AML-193 (cell line): ENCODE measurements around the gene PLXND1.
"Not testable (repeated sequence)": the region's sequence is repeated elsewhere in the genome, so short reads cannot be mapped to it uniquely, and the experiment has no call there.

Experiments
- DNase-seq, 2 experiments: peaks; one replicate each; lab custom pipeline; 2025; lab: John Stamatoyannopoulos, UW

The PLXND1 gene, protein sequence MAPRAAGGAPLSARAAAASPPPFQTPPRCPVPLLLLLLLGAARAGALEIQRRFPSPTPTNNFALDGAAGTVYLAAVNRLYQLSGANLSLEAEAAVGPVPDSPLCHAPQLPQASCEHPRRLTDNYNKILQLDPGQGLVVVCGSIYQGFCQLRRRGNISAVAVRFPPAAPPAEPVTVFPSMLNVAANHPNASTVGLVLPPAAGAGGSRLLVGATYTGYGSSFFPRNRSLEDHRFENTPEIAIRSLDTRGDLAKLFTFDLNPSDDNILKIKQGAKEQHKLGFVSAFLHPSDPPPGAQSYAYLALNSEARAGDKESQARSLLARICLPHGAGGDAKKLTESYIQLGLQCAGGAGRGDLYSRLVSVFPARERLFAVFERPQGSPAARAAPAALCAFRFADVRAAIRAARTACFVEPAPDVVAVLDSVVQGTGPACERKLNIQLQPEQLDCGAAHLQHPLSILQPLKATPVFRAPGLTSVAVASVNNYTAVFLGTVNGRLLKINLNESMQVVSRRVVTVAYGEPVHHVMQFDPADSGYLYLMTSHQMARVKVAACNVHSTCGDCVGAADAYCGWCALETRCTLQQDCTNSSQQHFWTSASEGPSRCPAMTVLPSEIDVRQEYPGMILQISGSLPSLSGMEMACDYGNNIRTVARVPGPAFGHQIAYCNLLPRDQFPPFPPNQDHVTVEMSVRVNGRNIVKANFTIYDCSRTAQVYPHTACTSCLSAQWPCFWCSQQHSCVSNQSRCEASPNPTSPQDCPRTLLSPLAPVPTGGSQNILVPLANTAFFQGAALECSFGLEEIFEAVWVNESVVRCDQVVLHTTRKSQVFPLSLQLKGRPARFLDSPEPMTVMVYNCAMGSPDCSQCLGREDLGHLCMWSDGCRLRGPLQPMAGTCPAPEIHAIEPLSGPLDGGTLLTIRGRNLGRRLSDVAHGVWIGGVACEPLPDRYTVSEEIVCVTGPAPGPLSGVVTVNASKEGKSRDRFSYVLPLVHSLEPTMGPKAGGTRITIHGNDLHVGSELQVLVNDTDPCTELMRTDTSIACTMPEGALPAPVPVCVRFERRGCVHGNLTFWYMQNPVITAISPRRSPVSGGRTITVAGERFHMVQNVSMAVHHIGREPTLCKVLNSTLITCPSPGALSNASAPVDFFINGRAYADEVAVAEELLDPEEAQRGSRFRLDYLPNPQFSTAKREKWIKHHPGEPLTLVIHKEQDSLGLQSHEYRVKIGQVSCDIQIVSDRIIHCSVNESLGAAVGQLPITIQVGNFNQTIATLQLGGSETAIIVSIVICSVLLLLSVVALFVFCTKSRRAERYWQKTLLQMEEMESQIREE (N-terminal part only)

DNA sequence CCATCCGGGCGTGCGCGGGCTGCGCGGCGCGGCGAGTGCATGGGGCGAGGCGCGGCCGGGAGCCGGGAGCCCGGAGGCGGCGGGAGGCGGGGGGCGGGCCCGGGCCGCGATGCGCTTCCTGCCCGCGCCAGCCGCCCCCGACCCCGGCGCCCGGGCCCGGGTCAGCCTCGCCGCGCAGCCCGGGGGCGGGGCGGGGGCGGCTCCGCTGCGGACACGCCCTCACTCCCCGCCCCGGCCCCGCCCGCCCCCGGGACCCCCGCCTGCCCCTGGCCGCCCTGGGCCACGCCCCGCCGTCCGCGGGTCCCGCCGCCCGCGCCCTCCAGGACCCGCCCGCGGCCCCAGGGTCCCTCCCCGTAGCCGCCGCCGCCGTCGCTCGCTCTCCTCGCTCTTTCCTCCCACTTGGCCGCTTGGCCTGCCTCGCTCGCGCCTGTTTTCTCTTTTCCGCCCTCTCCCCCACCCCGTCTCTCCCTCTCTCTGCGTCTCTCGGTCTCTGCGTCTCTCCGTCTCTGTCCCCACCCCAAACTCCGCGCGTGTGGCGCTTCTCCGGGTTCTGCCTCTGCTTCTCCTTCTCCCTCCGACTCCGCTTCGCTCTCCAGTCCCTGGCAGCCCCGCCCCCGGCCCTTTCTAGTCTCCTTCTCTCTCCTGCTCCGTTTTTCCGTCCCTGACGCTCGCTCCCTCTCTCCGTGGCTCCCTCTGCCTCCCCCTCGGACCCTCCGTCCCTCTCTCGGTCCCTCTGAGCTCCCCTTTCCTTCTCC, at the start of gene PLXND1:
TSS of gene PLXND1 (minus strand) at position 41 of the 755 bp plus-strand sequence. CDS start at position 4, 37 bp downstream.
- peak; percentile 60 to 73 for DNase-seq

DNA sequence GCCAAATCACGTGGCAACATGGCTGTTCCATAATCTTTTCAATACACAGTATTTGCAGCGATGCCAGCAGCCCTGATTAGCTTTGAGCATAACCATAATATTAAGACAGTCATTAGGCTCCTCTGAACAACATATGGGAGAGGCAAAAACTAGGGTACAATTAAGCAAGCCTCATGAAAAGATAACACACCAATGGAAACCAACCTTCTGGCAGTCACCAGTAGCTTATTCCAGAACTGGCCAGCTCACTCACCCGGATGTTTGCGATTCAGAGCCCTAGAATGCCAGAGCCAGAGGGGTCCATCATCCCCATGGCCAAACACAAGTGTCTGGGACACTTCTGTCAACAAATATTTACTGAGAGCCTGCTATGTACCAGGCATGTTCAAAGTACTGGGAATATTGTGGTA, 48.8 kb upstream of the PLXND1 start:
- no peak for DNase-seq

DNA sequence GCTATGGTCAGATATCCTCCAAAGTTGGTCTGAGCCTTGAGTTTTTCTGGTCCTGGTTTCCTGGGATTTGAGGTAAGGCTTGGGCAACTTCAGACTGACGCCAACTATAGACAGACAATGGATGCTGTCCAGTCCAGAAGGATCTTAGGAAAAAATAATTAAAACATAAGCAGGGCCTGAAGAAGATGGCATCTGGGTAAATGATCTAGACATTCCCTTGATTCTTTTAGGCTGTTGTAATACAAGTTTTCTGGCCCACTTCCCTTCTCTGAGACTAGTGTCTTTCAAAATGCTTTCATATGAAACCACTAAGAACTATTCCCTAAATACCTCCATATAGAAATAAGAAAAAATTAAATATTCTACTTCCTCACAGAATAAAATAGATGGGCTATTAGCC, 47.7 kb upstream of the PLXND1 start:
- DNase-seq: no peak

DNA sequence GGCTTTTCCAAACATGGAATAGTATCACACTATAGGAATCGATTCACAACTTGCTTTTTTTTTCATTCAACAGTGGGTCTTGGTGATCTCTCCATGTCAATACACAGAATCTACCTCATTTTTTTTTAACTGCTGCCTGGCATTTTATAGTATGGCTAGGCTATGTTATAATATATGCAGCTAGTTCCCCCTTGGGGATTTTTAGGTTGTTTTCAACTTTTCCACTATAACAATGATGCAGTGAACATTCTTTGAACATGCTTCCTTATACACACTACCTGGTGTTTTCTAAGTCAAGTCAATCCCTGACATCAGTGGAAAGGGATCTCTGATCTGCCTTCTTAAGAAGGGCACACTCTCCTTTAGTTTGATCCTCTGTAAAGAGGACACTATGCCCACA, 46.5 kb upstream of the PLXND1 start:
- no peak for DNase-seq

DNA sequence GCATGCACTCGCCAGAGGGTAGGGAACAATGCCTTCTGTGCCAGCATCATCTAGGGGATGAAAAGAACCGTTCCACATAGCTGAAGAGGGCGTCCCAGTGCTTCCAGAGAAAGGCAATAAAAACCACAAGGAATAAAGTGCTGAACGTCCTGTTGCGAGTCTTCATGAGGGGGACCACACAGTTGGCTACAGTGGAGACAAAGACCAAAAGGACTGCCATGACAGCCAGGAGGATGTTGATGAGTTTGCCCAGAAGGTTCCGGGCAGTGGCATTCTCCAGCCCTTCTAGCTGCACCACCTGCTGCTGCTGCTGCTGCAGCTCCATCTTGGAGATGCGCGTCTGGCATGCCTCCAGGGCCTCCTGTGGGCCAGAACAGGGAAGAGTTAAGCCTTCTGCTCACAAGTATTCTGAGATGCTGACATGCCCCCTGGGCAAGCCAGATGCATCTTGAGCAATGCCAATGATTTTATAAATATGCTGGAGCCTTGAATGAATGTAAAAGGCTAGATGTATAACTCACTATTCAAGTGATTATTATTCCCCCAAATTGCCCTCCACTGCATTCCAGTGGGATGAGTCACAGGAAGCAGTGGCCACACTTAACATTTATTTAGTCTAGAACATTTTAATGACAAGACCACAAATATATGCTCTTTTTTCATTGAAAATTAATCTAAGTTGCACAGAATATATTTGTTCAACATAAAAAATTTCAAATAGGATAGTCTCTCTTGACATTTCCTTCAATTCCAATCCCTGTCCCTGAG, 45.1 kb upstream of the PLXND1 start:
- no peak for DNase-seq

DNA sequence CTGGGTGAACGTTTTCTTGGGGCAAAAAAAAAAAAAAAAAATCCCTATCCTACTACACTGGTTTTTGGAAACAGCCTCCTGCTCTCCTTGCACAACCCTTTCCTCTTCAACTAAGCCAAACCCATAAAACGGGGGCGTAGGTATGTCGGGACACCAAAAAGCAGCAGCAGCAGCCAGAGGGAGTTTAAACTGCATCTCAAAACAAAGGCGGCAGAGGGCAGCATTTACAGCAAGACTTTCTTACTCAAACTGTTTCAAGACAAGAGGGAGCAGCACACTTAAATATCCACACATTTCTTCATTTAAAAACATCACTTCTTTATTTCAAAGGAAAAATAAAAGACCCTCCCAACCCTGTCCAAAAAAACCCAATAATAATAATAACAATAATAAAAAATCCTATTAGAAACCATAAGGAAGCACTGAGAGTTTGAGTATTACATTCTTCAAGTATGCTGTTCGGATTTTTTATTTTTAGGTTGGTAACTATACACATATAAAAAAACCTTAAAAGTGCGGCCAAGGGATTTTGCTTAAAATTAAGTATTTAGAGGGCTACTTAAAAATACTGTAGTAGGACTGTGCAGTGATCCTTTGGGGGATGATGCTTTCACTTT, 43.9 kb upstream of the PLXND1 start:
- DNase-seq: peak; percentile 85 to 88

DNA sequence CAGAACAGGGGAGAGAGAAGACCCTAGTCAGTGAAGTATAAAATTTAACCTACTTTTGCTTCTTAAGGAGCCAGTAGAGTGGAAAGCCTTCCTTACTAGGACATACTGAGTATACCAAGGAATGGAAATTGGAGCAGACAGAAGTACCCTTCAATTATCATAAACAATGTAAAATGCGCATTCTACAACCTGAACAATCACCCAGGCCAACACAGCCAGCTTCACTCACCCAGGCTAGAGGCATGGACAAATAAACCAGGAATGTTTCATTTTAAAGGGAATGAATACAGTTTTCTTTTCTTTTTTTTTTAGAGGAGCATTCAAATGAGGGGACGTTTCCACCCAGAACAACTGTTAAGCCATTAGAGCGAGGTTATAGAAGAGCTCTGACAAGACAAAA, 41.9 kb upstream of the PLXND1 start:
- no peak for DNase-seq

DNA sequence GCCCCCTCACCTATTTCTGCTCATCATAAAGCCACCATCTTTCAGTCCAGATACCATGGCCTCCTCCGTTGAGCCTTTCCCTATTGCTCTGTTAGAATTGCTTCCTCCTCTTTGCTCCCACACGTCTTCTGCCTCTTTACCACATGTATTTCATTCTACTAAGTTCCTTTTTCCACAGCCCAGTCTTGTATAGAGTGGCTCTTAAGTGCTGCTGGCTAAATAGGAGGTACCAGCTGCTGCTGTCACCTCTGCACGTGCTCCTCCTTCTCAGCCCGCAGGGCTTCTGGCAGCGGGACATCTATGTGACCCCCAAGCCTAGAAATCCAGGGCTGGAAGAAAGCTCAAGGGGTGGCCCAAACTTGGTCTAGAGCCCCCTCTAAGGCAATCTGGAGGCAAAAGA, 38.8 kb upstream of the PLXND1 start:
- peak; percentile 68 to 73 for DNase-seq

DNA sequence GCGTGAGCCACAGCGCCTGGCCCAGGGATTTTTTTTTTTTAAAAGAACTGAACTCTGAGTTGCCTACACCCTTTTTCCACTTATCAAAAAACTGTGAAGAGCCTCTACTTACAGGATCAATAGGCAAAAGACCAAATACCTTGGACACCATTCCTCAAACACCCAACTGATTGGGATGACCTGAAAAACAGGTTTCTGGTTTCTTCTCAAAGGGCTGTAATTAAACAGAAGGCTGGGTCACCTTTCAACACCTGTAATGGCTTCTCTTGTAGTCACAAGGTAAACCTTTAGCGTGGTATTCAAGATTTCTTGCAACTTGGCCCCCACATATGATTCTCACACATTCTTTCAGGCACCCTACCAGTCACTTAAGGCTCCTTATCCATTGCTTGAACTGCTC, 38.4 kb upstream of the PLXND1 start:
- no peak for DNase-seq

DNA sequence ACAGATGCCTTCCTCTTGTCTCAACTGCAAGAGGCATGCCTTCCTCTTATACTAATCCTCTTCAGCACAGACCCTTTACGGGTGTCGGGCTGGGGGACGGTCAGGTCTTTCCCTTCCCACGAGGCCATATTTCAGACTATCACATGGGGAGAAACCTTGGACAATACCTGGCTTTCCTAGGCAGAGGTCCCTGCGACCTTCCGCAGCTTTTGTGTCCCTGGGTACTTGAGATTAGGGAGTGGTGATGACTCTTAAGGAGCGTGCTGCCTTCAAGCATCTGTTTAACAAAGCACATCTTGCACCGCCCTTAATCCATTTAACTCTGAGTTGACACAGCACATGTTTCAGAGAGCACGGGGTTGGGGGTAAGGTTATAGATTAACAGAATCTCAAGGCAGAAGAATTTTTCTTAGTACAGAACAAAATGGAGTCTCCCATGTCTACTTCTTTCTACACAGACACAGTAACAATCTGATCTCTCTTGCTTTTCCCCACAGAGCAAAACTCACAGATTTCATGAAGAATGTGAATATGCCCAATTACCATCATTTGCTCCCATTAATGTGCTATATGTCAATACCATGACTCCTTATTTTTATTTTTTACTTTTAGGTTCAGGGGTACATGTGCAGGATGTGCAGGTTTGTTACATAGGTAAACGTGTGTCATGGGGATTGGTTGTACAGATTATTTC, 35.2 kb upstream of the PLXND1 start:
- not testable (repeated sequence) for DNase-seq

DNA sequence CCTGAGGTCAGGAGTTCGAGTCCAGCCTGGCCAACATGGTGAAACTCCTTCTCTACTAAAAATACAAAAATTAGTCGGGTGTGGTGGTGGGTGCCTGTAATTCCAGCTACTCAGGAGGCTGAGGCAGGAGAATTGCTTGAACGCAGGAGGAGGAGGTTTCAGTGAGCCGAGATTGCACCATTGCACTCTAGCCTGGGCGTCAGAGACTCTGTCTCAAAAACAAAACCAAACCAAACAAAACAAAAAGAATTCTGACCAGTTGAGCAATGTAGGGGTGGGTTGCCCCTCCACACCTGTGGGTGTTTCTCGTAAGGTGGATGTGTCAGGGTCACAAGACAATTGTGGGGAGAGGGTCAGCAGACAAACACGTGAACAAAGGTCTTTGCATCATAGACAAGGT, 34.5 kb upstream of the PLXND1 start:
- DNase-seq: not testable (repeated sequence)

DNA sequence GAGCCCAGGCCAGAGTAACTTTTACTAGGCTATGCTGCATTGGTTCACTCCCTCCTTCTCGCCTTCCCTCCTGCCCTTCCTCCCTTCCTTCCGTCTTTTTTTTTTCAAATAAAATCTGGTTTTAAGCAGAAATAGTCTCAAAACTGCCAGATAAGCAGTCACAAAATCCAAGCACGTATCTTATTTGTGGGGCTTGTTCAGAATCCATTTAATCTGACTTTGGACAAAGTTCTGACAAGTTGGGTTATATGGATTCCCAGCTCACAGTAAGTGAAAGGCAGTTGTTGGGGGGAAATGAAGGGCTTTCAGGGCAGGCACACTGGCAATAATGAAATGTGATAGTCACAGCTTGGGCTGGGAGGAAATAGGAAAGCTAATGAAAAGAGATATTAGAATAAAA, 32.0 kb upstream of the PLXND1 start:
- DNase-seq: no peak

DNA sequence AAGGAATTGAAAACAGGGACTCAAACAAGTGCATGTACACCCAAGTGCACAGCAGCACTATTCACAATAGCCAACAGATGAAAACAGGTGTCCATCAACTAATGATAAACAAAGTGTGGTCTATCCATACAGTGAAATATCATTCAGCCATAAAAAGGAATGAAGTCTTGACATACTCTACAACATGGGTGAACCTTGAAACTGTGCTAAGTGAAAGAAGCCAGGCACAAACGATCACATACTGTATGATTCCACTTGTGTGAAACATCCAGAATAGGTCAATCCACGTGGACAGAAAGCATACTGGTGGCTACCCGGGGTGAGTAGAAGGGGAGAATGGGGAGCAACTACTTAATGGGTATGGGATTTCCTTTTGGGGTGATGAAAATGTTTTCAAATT, 29.6 kb upstream of the PLXND1 start:
- DNase-seq: no peak

DNA sequence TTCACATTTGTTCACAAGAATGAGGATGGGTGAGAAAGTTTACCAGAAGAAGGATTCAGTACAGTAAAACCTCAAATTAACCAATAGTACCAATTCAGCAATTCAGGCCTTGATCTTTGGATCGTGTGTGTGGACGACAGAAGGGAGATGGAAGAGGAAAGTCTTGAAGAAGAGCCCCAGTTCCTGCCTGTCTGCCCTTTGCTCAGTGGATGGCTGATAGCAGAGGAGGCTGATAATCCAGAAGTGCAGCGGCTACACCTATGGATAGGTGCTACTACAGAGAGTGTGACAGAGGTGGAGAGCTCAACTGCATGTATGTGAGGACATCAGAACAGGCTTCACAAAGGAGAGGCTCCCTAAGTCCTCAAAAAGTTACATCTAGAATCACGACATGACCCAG, 29.2 kb upstream of the PLXND1 start:
- no peak for DNase-seq

DNA sequence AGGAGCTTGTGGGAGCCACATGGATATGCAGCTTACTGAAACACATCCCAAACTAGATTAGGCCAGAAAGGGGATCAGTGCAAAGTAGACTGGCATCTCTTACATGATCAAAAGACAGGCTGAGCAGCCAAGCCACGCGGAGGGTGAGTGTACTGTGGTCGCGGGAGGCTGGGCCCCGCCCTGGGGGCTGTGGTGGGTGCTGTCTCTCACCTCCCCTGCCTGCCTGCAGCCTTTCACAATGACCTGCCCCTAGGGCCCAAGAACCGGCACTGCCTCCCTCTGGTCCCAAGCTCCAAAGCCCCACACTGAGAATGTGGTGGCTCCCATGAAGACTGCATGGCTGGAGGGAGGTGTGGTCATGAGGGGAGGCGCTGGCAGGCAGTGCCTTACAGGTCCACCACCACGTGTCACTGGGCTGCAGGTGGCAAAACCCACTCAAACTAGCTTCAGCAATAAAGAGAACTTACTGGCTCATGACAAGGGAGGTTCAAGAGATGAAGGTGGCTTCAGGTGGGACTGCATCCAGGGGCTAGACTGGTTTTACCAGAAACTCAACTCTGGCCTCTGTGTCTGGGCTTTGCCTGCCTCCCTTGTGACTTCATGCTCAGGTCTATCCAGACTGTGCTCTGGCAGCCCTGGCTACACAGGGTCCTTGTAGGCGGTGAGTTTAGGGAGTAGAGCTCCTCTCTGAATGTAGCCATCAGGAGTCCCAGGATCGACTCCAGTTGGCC, 27.4 kb upstream of the PLXND1 start:
- no peak for DNase-seq

DNA sequence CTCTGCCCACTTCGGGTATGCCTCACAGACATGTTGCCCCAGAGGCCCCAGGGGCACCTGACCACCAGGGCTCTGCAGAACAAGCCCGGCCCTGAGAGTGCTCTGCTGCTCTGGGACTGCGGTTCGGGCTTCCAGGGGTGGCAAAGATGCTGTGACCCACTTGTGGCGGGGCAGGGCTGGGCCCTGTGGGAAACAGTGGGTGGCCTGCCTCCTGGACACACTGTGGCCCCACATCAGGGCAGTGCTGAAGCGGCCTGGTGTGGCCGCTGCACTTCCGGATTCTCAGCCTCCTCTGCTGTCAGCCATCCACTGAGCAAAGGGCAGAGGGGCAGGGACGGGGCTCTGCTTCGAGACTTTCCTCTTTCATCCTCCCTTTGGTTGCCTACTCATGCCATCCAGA, 26.5 kb upstream of the PLXND1 start:
- DNase-seq: no peak

DNA sequence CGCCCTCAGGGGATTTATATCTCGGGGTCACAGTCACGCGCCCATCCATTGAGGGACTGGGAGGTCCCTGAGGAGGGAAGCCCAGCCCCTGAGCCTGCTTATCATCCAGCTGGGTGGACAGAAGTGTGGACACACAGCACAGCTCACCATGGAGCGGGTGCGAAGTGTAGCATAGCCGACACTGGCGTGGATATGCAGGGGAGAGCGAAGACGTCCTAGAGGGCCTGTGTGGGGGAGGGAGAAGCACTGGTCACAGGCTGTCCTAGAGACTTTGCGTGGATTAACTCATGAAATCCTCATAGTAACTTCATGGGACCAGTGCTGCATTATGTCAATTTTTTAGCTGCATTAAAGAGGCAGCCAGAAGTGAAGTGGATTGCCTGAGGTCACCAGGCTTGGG, 26.1 kb upstream of the PLXND1 start:
- DNase-seq: no peak

DNA sequence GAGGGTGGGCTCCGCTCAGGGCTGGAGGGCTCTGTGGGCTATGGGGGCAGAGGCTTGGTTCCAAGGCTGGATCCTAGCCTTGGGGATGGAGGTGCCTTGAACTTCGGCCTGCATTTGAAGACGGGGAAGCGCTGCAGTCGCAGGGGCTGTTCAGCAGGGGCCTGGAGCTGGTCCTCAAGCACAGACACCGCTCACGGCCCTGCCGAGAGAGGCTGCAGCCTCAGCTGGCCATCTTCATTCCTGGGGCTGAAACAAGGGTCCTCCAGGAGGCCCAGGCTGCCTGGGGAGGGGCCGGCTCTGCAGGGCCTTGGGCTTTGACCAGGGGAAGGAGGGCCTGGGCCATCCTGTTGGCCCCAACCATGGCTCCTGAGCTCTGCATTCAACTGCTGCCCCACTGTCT, 25.6 kb upstream of the PLXND1 start:
- DNase-seq: no peak

DNA sequence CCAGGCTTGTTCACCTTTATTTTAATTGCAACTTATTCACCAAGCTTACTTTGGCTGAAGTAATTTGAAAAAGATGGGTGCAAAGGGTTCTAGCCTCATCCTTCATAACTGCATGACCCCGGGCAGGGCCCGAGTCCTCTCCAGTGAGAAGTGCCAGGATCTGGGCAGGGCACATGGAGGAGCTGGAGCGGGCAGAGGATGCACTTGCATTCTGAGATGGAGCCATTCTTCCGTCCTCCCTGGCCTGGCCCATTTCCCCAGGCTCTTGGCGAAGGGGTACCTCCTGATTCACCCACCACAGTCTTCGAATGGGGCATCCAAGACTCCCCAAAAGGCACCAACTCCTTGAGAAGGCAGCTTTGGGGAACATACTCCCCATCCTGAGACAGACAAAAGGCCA, 22.5 kb upstream of the PLXND1 start:
- no peak for DNase-seq
